SH-SY5Y (cell line): ENCODE measurements around the gene XPC.

ENCODE experiments used
- GATA2 ChIP-seq: IDR thresholded peaks from 2 replicates; pipeline ENCODE4 v1.6.1; 2011; ENCODE audit warnings: mild to moderate bottlenecking, low read depth, low read length
- GATA3 ChIP-seq: IDR thresholded peaks from 2 replicates; pipeline ENCODE4 v1.6.1; 2011; ENCODE audit warnings: low read depth, mild to moderate bottlenecking, low read length, moderate library complexity

GRCh38 chr3:14125193-14126016 is 53.0 kb downstream of the XPC start:
- TF ChIP-seq GATA3 (no peak), GATA2 (no peak)
